Keratinocyte (primary cell): Measurements from ENCODE around the gene RBBP8. TPM values are rescaled to one million over a fixed set of nuclear protein-coding genes. Genes with fewer than 3 reads are reported as not detected.

Source experiments
- DNase-seq: peaks from one replicate; pipeline ENCODE4 v3.0.0-alpha.2; 2011; ENCODE audit warnings: low read depth, missing footprints, low spot score
- FAIRE-seq: peaks from 2 replicates; lab custom pipeline; 2011; peaks lifted over from hg19 to GRCh38; lab: Jason Lieb, UNC
- H2AFZ ChIP-seq: 2 replicates; pipeline ENCODE4 v1.6.0; 2012; ENCODE audit warnings: low read length, control low read depth, inconsistent platforms; ENCODE audit not compliant: control insufficient read depth
- H3K27ac ChIP-seq: 2 replicates; pipeline ENCODE4 v1.5.1; 2011; ENCODE audit warnings: low read length; ENCODE audit not compliant: control insufficient read depth, insufficient read depth
- H3K27me3 ChIP-seq: 3 replicates; pipeline ENCODE4 v1.6.0; 2011; ENCODE audit warnings: low read length; ENCODE audit not compliant: control insufficient read depth, insufficient read depth; ENCODE audit errors: extremely low read depth
- H3K36me3 ChIP-seq, 2 experiments: 2 replicates in 1 of 2; 3 replicates in 1 of 2; pipeline ENCODE4 v1.5.1; 2011; ENCODE audit warnings: low read length in 2 of 2, mild to moderate bottlenecking in 1 of 2; ENCODE audit not compliant: control insufficient read depth in 2 of 2, insufficient read depth in 2 of 2; ENCODE audit errors: extremely low read depth in 1 of 2
- H3K4me1 ChIP-seq: 3 replicates; pipeline ENCODE4 v1.5.1; 2011; ENCODE audit warnings: low read length; ENCODE audit not compliant: control insufficient read depth, insufficient read depth; ENCODE audit errors: extremely low read depth
- H3K4me2 ChIP-seq: 3 replicates; pipeline ENCODE4 v1.6.0; 2011; ENCODE audit warnings: low read depth, low read length; ENCODE audit not compliant: control insufficient read depth, insufficient read depth; ENCODE audit errors: extremely low read depth
- H3K4me3 ChIP-seq, 3 experiments: fragments of 200-600 bp in 1 of 3; sonication (generic) in 1 of 3; 2 replicates in 2 of 3; 3 replicates in 1 of 3; pipeline ENCODE4 v1.5.1; 2011 to 2016; ENCODE audit warnings: low read length in 3 of 3, mild to moderate bottlenecking in 3 of 3, control low read depth in 2 of 3, inconsistent platforms in 1 of 3, low read depth in 1 of 3, mixed read lengths in 1 of 3, mixed run types in 1 of 3, moderate library complexity in 1 of 3; ENCODE audit not compliant: control insufficient read depth in 2 of 3, insufficient read depth in 2 of 3; ENCODE audit errors: extremely low read depth in 1 of 3
- H3K79me2 ChIP-seq: 2 replicates; pipeline ENCODE4 v1.6.0; 2012; ENCODE audit warnings: low read length; ENCODE audit not compliant: control insufficient read depth, insufficient read depth
- H3K9ac ChIP-seq: 3 replicates; pipeline ENCODE4 v1.6.0; 2011; ENCODE audit warnings: low read length; ENCODE audit not compliant: control insufficient read depth, insufficient read depth; ENCODE audit errors: extremely low read depth
- H3K9me1 ChIP-seq: 3 replicates; pipeline ENCODE4 v1.6.0; 2011; ENCODE audit warnings: low read length; ENCODE audit not compliant: control insufficient read depth, insufficient read depth; ENCODE audit errors: extremely low read depth
- H3K9me3 ChIP-seq: 2 replicates; pipeline ENCODE4 v1.5.1; 2012; ENCODE audit warnings: low read depth, low read length; ENCODE audit not compliant: control insufficient read depth
- H4K20me1 ChIP-seq: 3 replicates; pipeline ENCODE4 v1.6.0; 2011; ENCODE audit warnings: low read length; ENCODE audit not compliant: control insufficient read depth, insufficient read depth; ENCODE audit errors: extremely low read depth
- CTCF ChIP-seq, 3 experiments: IDR thresholded peaks in 1 of 3; conservative IDR thresholded peaks in 1 of 3; optimal IDR thresholded peaks in 1 of 3; 2 replicates in 2 of 3; 3 replicates in 1 of 3; pipeline versions ENCODE3 to v1.5.1; 2011; ENCODE audit warnings: low read length in 3 of 3, mild to moderate bottlenecking in 3 of 3, moderate library complexity in 2 of 3, control low read depth in 1 of 3, inconsistent platforms in 1 of 3; ENCODE audit not compliant: insufficient read depth in 2 of 3; ENCODE audit errors: extremely low read depth in 1 of 3
- EZH2 ChIP-seq: IDR thresholded peaks from one replicate; pipeline ENCODE4 v1.6.1; 2012; ENCODE audit warnings: inconsistent platforms, mild to moderate bottlenecking, low read length, moderate library complexity
- dilution Hi-C: fragments of 300-500 bp; cut with MboI; formaldehyde crosslinking; loops from one replicate; pipeline ENCODE4 v1.7.0; 2020; ENCODE audit warnings: low sequenced_read_pairs; ENCODE audit not compliant: extremely low pct_ligation_motif_present
- polyA plus RNA-seq, 5 experiments: library from polyadenylated mRNA; depleted of rRNA in 3 of 5; stranded (reverse) in 3 of 5; stranded (forward) in 1 of 5; unstranded in 1 of 5; fragments of >200 nt; gene quantifications; 1 replicate in 1 of 5; 2 replicates in 3 of 5; 3 replicates in 1 of 5; pipeline versions ENCODE4 v1.2.1 to v1.2.3, GENCODE V29; 2011 to 2012; ENCODE audit warnings: missing spikeins in 2 of 5, low read depth in 1 of 5, low replicate concordance in 1 of 5

Gene RBBP8
- polyA plus RNA-seq, 1 donor (not counting 4 experiments of a cell fraction or from before 2014, with no cell fraction given), result 169 TPM

- Histone ChIP-seq H3K4me1 (peaks cover 27% of the 10 kb centered on the region), H3K79me2 (peaks cover 10% of the 10 kb centered on the region), H3K4me3 (no peak overlapping the region), H3K4me2 (no peak overlapping the region), H2AFZ (no peak overlapping the region), H4K20me1 (no peaks in the 10 kb centered on the region), H3K36me3 (peaks cover 9 to 19% of the 10 kb centered on the region in 2 experiments), H3K27ac (no peak overlapping the region), H3K9me1 (no peaks in the 10 kb centered on the region), H3K9me3 (no peaks in the 10 kb centered on the region), H3K9ac (no peak overlapping the region), H3K27me3 (no peaks in the 10 kb centered on the region)
- FAIRE-seq (no peak), DNase-seq (no peak)
- dilution Hi-C loops, result no loop called here
- no peak for TF ChIP-seq CTCF (optimal IDR thresholded peaks at IDR 0.05 in 1 of 3, IDR thresholded peaks at IDR 0.05 in 1 of 3, conservative IDR thresholded peaks at IDR 0.05 in 1 of 3; ENCODE audit: extremely low read depth in 1 of 3, insufficient read depth in 2 of 3, low read length in 3 of 3)
- no peak for TF ChIP-seq EZH2
These were observed 42.4 kb downstream of the RBBP8 start for GRCh38 chr18:22975508-22975907.

- dilution Hi-C loops, result no loop called here
- no peaks in the 10 kb centered on the region for H3K9me1 ChIP-seq
- DNase-seq (peak; percentile 48), FAIRE-seq (peak; percentile 83)
- peaks cover 14 to 20% of the 10 kb centered on the region in 2 experiments for H3K36me3 ChIP-seq
- peak overlapping the region; percentile 43 for H2AFZ ChIP-seq
- peaks cover 27% of the 10 kb centered on the region for H3K4me1 ChIP-seq
- TF ChIP-seq EZH2, result no peak
- no peak for TF ChIP-seq CTCF (optimal IDR thresholded peaks at IDR 0.05 in 1 of 3, IDR thresholded peaks at IDR 0.05 in 1 of 3, conservative IDR thresholded peaks at IDR 0.05 in 1 of 3; ENCODE audit: extremely low read depth in 1 of 3, insufficient read depth in 2 of 3, low read length in 3 of 3)
- no peaks in the 10 kb centered on the region for H3K27me3 ChIP-seq
- H3K4me2 ChIP-seq, result peak overlapping the region; percentile 98
- H3K27ac ChIP-seq, result peak overlapping the region; percentile 93
- H3K4me3 ChIP-seq, result peak overlapping the region in 2 of 3 experiments; percentile 26 to 64
- peak overlapping the region; percentile 76 for H3K9ac ChIP-seq
- H3K9me3 ChIP-seq, result no peaks in the 10 kb centered on the region
- peaks cover 9% of the 10 kb centered on the region for H3K79me2 ChIP-seq
- no peaks in the 10 kb centered on the region for H4K20me1 ChIP-seq
These were observed 44.9 kb downstream of the RBBP8 start for GRCh38 chr18:22977847-22978701.
